Measurements from ENCODE around the gene LRIG1. TPM values are rescaled to one million over a fixed set of nuclear protein-coding genes. Genes with fewer than 3 reads are reported as not detected.

Gene LRIG1
- total RNA-seq = 16.2 and 24.0 TPM in 2 replicates

GRCh38 chr3:66500576-66501482, at the start of gene LRIG1:
Gene LRIG1 (minus strand): TSS chr3:66501022. CDS start chr3:66500407, 615 bp downstream.

